CD4-positive, CD25-positive, alpha-beta regulatory T cell (primary cell): ENCODE data around the gene JCAD. TPM values are rescaled to one million over a fixed set of nuclear protein-coding genes. Genes with fewer than 3 reads are reported as not detected.

ENCODE experiments used
- ATAC-seq, 2 donors: fragments of 150-1000 bp; cut with Tn5 transposase; one replicate each; pipeline ENCODE4 v1.10.0; 2021; ENCODE audit warnings: low read depth in 2 of 2, moderate number of reproducible peaks in 2 of 2, moderate library complexity in 1 of 2
- DNase-seq, 3 donors: peaks; one replicate each; pipeline versions ENCODE4 v3.0.0 to v3.0.0-alpha.2; 2012 to 2022; ENCODE audit warnings: mixed read lengths in 1 of 3
- H3K27ac ChIP-seq: one replicate; pipeline ENCODE4 v1.7.0; 2013; ENCODE audit warnings: mild to moderate bottlenecking, low read length; ENCODE audit not compliant: insufficient read depth, poor library complexity, severe bottlenecking
- H3K27me3 ChIP-seq: one replicate; pipeline ENCODE4 v1.7.0; 2013; ENCODE audit warnings: low read length; ENCODE audit not compliant: control insufficient read depth, insufficient read depth
- H3K36me3 ChIP-seq: one replicate; pipeline ENCODE4 v1.7.0; 2013; ENCODE audit warnings: mild to moderate bottlenecking, low read length, moderate library complexity; ENCODE audit not compliant: control insufficient read depth, insufficient read depth
- H3K4me1 ChIP-seq: 2 replicates; pipeline ENCODE4 v1.7.0; 2013; ENCODE audit warnings: mild to moderate bottlenecking, low read length; ENCODE audit not compliant: insufficient read depth, control insufficient read depth, poor library complexity, severe bottlenecking
- H3K4me3 ChIP-seq: one replicate; pipeline ENCODE4 v1.7.0; 2013; ENCODE audit warnings: low read depth, mild to moderate bottlenecking, low read length, moderate library complexity
- H3K9me3 ChIP-seq, 2 experiments: 1 replicate in 1 of 2; 2 replicates in 1 of 2; pipeline ENCODE4 v1.7.0; 2013; ENCODE audit warnings: low read length in 2 of 2, mild to moderate bottlenecking in 1 of 2, moderate library complexity in 1 of 2; ENCODE audit not compliant: control insufficient read depth in 2 of 2
- H3K27ac Mint-ChIP-seq, 3 donors: one replicate each; pipeline ENCODE4 v1.8.0; 2020 to 2022; ENCODE audit warnings: mild to moderate bottlenecking in 3 of 3, mixed read lengths in 3 of 3, moderate library complexity in 2 of 3
- H3K27me3 Mint-ChIP-seq: one replicate; pipeline ENCODE4 v1.8.0; 2022; ENCODE audit warnings: mild to moderate bottlenecking, mixed read lengths
- H3K36me3 Mint-ChIP-seq: one replicate; pipeline ENCODE4 v1.8.0; 2020; ENCODE audit warnings: mixed read lengths
- H3K4me1 Mint-ChIP-seq, 4 donors: one replicate each; pipeline ENCODE4 v1.8.0; 2020 to 2022; ENCODE audit warnings: mixed read lengths in 4 of 4, mild to moderate bottlenecking in 1 of 4
- H3K4me3 Mint-ChIP-seq, 4 donors: one replicate each; pipeline ENCODE4 v1.8.0; 2020 to 2022; ENCODE audit warnings: mild to moderate bottlenecking in 4 of 4, mixed read lengths in 4 of 4, moderate library complexity in 3 of 4
- H3K9me3 Mint-ChIP-seq, 7 donors: one replicate each; pipeline ENCODE4 v1.8.0; 2020 to 2022; ENCODE audit warnings: mixed read lengths in 7 of 7, mild to moderate bottlenecking in 3 of 7, moderate library complexity in 2 of 7
- polyA plus RNA-seq, 4 donors: library from polyadenylated mRNA; unstranded; fragments of 300-500 nt; fragmentation: Illumina TruSeq; gene quantifications; one replicate each; pipeline ENCODE4 v1.2.3, GENCODE V29; 2021
- total RNA-seq: library from RNA; stranded (reverse); gene quantifications from one replicate; pipeline ENCODE4 v1.2.3, GENCODE V29; 2022

The JCAD gene
- total and polyA plus RNA-seq, 5 donors from 2014 or later = 0.05 TPM; not detected in 4

DNA sequence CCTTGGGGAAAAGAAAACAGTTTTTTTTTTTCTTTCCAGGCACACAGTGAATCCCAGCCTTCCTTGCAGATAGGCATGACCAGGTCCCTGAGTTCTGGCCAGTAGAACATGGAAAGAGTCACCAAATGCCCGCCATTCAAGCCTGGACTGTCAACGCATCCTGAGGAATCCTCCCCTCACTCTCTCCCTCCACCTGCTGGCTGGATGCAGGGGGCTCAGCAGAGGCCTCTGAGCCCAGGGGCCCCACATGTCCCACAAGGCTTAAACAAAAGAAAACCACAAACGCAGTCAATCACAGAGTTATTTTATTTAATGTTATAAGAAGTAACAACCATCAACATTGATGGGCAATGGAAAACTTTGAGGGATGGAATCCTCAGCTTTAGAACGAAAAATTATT lies 93.1 kb downstream of the JCAD start:
- H3K4me3 Mint-ChIP-seq = no peak overlapping the region
- no peak overlapping the region for H3K27ac ChIP-seq
- H3K27ac Mint-ChIP-seq = no peak overlapping the region
- no peaks in the 10 kb centered on the region for H3K27me3 Mint-ChIP-seq
- no peaks in the 10 kb centered on the region for H3K9me3 ChIP-seq
- DNase-seq = no peak
- ATAC-seq = no peak
- no peaks in the 10 kb centered on the region for H3K4me1 Mint-ChIP-seq
- no peaks in the 10 kb centered on the region for H3K36me3 Mint-ChIP-seq
- no peak overlapping the region for H3K4me3 ChIP-seq
- peaks cover 0 to 6% (median 0%) of the 10 kb centered on the region in 7 donors for H3K9me3 Mint-ChIP-seq
- H3K36me3 ChIP-seq = no peaks in the 10 kb centered on the region
- no peaks in the 10 kb centered on the region for H3K27me3 ChIP-seq
- H3K4me1 ChIP-seq = no peaks in the 10 kb centered on the region
